ENCODE results near the gene TFF3.

GRCh38 chr21:42303443-42303842 is 11.8 kb downstream of the TFF3 start:
- TF ChIP-seq CTCF (IDR thresholded peaks at IDR 0.05; ENCODE audit: low read depth, low read length): no peak
- TF ChIP-seq POLR2A (IDR thresholded peaks at IDR 0.05; ENCODE audit: extremely low read depth, insufficient read length): no peak
- no peak for TF ChIP-seq MAX (IDR thresholded peaks at IDR 0.05; ENCODE audit: low read depth, low read length)
